NOMO-1 treated with DMSO at 0.1 percent for 48 hours (cell line): ENCODE measurements around the gene SAMM50.

Source experiments
- DNase-seq: peaks from one replicate; lab custom pipeline; 2025; ENCODE audit not compliant: unreplicated experiment; lab: John Stamatoyannopoulos, UW

Gene SAMM50

GRCh38 chr22:44026630-44027511 is 71.6 kb downstream of the SAMM50 start:
- DNase-seq: peak; percentile 86

GRCh38 chr22:44028091-44028490 is 72.8 kb downstream of the SAMM50 start:
- DNase-seq: no peak

- no peak for DNase-seq
Observed at GRCh38 chr22:44029069-44029468, 73.8 kb downstream of the SAMM50 start.

GRCh38 chr22:44030051-44030701 is 74.9 kb downstream of the SAMM50 start:
- DNase-seq: no peak

- no peak for DNase-seq
Observed at GRCh38 chr22:44030702-44031082, 75.5 kb downstream of the SAMM50 start.

GRCh38 chr22:44031158-44031952 is 76.1 kb downstream of the SAMM50 start:
- no peak for DNase-seq

- no peak for DNase-seq
Observed at GRCh38 chr22:44032126-44032730, 77.0 kb downstream of the SAMM50 start.

- DNase-seq: no peak
Observed at GRCh38 chr22:44033287-44033686, 78.0 kb downstream of the SAMM50 start.

GRCh38 chr22:44033694-44034093 is 78.5 kb downstream of the SAMM50 start:
- no peak for DNase-seq

- DNase-seq: no peak
Observed at GRCh38 chr22:44037519-44038375, 82.5 kb downstream of the SAMM50 start.

- no peak for DNase-seq
Observed at GRCh38 chr22:44039566-44040171, 84.4 kb downstream of the SAMM50 start.

- DNase-seq: no peak
Observed at GRCh38 chr22:44042249-44043218, 87.3 kb downstream of the SAMM50 start.

GRCh38 chr22:44045145-44045544 is 89.9 kb downstream of the SAMM50 start:
- DNase-seq: no peak
